Neutrophil (primary cell): ENCODE results near the gene DCBLD1.

Experiments
- H3K27ac ChIP-seq: fragments of 200-600 bp; sonication (generic); 2 replicates; pipeline ENCODE4 v1.5.1; 2016; ENCODE audit warnings: mild to moderate bottlenecking, moderate library complexity
- H3K27me3 ChIP-seq: fragments of 200-600 bp; sonication (generic); 2 replicates; pipeline ENCODE4 v1.6.0; 2016; ENCODE audit warnings: mild to moderate bottlenecking
- H3K36me3 ChIP-seq: fragments of 200-600 bp; sonication (generic); 2 replicates; pipeline ENCODE4 v1.5.1; 2017
- H3K4me1 ChIP-seq, 2 experiments: fragments of 200-600 bp in 1 of 2; sonication (generic) in 1 of 2; 1 replicate in 1 of 2; 2 replicates in 1 of 2; pipeline versions ENCODE4 v1.5.1 to v1.6.1; 2013 to 2016; ENCODE audit warnings: low read depth in 1 of 2, low read length in 1 of 2, mild to moderate bottlenecking in 1 of 2, moderate library complexity in 1 of 2; ENCODE audit not compliant: control insufficient read depth in 1 of 2, insufficient read depth in 1 of 2
- H3K4me3 ChIP-seq, 2 experiments: fragments of 200-600 bp in 1 of 2; sonication (generic) in 1 of 2; 1 replicate in 1 of 2; 2 replicates in 1 of 2; pipeline ENCODE4 v1.5.1; 2013 to 2016; ENCODE audit warnings: low read depth in 1 of 2, low read length in 1 of 2, mild to moderate bottlenecking in 1 of 2, moderate library complexity in 1 of 2
- H3K9me3 ChIP-seq: fragments of 200-600 bp; sonication (generic); 2 replicates; pipeline ENCODE4 v1.5.1; 2016
- CTCF ChIP-seq: fragments of 200-600 bp; sonication (generic); IDR thresholded peaks from 2 replicates; pipeline ENCODE4 v1.5.1; 2016; ENCODE audit warnings: antibody characterized with exemption

The DCBLD1 gene

GRCh38 chr6:117574198-117574597 lies 91.7 kb downstream of the DCBLD1 start:
- Histone ChIP-seq H3K27ac (no peak overlapping the region), H3K27me3 (no peaks in the 10 kb centered on the region), H3K4me1 (no peaks in the 10 kb centered on the region), H3K9me3 (no peaks in the 10 kb centered on the region), H3K4me3 (no peak overlapping the region), H3K36me3 (peaks cover 34% of the 10 kb centered on the region)
- no peak for TF ChIP-seq CTCF

- Histone ChIP-seq H3K27me3 (no peaks in the 10 kb centered on the region), H3K36me3 (peaks cover 12% of the 10 kb centered on the region), H3K4me1 (no peaks in the 10 kb centered on the region), H3K27ac (no peak overlapping the region), H3K4me3 (no peak overlapping the region), H3K9me3 (no peaks in the 10 kb centered on the region)
- no peak for TF ChIP-seq CTCF
Measured at GRCh38 chr6:117585647-117586046, 103.2 kb downstream of the DCBLD1 start.

GRCh38 chr6:117590447-117590846 lies 108.0 kb downstream of the DCBLD1 start:
- Histone ChIP-seq H3K4me1 (no peaks in the 10 kb centered on the region), H3K27ac (no peak overlapping the region), H3K36me3 (peaks cover 12% of the 10 kb centered on the region), H3K4me3 (no peak overlapping the region), H3K27me3 (no peaks in the 10 kb centered on the region), H3K9me3 (no peaks in the 10 kb centered on the region)
- TF ChIP-seq CTCF: no peak

- H3K4me1 ChIP-seq: no peaks in the 10 kb centered on the region
- H3K36me3 ChIP-seq: peaks cover 12% of the 10 kb centered on the region
- H3K27me3 ChIP-seq: no peaks in the 10 kb centered on the region
- H3K27ac ChIP-seq: no peak overlapping the region
- H3K4me3 ChIP-seq: no peak overlapping the region
- H3K9me3 ChIP-seq: no peaks in the 10 kb centered on the region
- no peak for TF ChIP-seq CTCF
Measured at GRCh38 chr6:117591405-117591804, 108.9 kb downstream of the DCBLD1 start.

GRCh38 chr6:117592983-117593759 lies 110.7 kb downstream of the DCBLD1 start:
- H3K9me3 ChIP-seq: no peaks in the 10 kb centered on the region
- H3K36me3 ChIP-seq: peaks cover 12% of the 10 kb centered on the region
- H3K4me1 ChIP-seq: no peaks in the 10 kb centered on the region
- no peak overlapping the region for H3K27ac ChIP-seq
- no peak for TF ChIP-seq CTCF
- no peak overlapping the region for H3K4me3 ChIP-seq
- no peaks in the 10 kb centered on the region for H3K27me3 ChIP-seq
